COLO829 (cell line): ENCODE measurements around the gene NLRC5.
"Not testable (repeated sequence)": the region's sequence is repeated elsewhere in the genome, so short reads cannot be mapped to it uniquely, and the experiment has no call there.

Experiments
- DNase-seq: peaks from one replicate; pipeline ENCODE4 v3.0.0; 2012; ENCODE audit warnings: low spot score

NLRC5 gene

GRCh38 chr16:56964243-56965148 is 24.9 kb upstream of the NLRC5 start:
- DNase-seq = peak; percentile 69

GRCh38 chr16:56965149-56966092 is 23.9 kb upstream of the NLRC5 start:
- no peak for DNase-seq

- no peak for DNase-seq
Observed at GRCh38 chr16:56966093-56966475, 23.3 kb upstream of the NLRC5 start.

- DNase-seq = no peak
Observed at GRCh38 chr16:56967733-56968132, 21.6 kb upstream of the NLRC5 start.

GRCh38 chr16:56969769-56970168 is 19.6 kb upstream of the NLRC5 start:
- DNase-seq = no peak

- no peak for DNase-seq
Observed at GRCh38 chr16:56970934-56971767, 18.2 kb upstream of the NLRC5 start.

- DNase-seq = no peak
Observed at GRCh38 chr16:56971768-56972043, 17.7 kb upstream of the NLRC5 start.

GRCh38 chr16:56972403-56973293 is 16.7 kb upstream of the NLRC5 start:
- DNase-seq = no peak

- no peak for DNase-seq
Observed at GRCh38 chr16:56973294-56973689, 16.1 kb upstream of the NLRC5 start.

- DNase-seq = not testable (repeated sequence)
Observed at GRCh38 chr16:56973899-56974298, 15.5 kb upstream of the NLRC5 start.

GRCh38 chr16:56974549-56975300 is 14.6 kb upstream of the NLRC5 start:
- DNase-seq = no peak

- no peak for DNase-seq
Observed at GRCh38 chr16:56975714-56976113, 13.6 kb upstream of the NLRC5 start.

GRCh38 chr16:56977216-56977615 is 12.1 kb upstream of the NLRC5 start:
- no peak for DNase-seq

GRCh38 chr16:56977823-56978430 is 11.4 kb upstream of the NLRC5 start:
- no peak for DNase-seq

- DNase-seq = no peak
Observed at GRCh38 chr16:56980201-56980535, 9.2 kb upstream of the NLRC5 start.

- no peak for DNase-seq
Observed at GRCh38 chr16:56980792-56981724, 8.3 kb upstream of the NLRC5 start.

- DNase-seq = no peak
Observed at GRCh38 chr16:56981729-56982271, 7.6 kb upstream of the NLRC5 start.

- DNase-seq = no peak
Observed at GRCh38 chr16:56982695-56983094, 6.7 kb upstream of the NLRC5 start.
